Gastrocnemius medialis (tissue), 4 donors: ENCODE data around the gene POC1A.

Experiments
- CTCF ChIP-seq, 5 experiments: fragments of 450-650 bp in 3 of 5; fragments of 200-600 bp in 2 of 5; sonication (generic) in 2 of 5; IDR thresholded peaks in 4 of 5; conservative IDR thresholded peaks in 1 of 5; 1 replicate in 4 of 5; 2 replicates in 1 of 5; pipeline ENCODE4 v1.5.1; 2016 to 2019; ENCODE audit warnings: antibody characterized with exemption in 5 of 5, mild to moderate bottlenecking in 3 of 5, moderate library complexity in 3 of 5
- POLR2A ChIP-seq, 2 donors: fragments of 450-650 bp; IDR thresholded peaks; one replicate each; pipeline ENCODE4 v1.6.1; 2017; ENCODE audit warnings: antibody characterized with exemption in 2 of 2, mild to moderate bottlenecking in 2 of 2, moderate library complexity in 2 of 2

GRCh38 chr3:52134761-52135160 lies 19.5 kb downstream of the POC1A start:
- TF ChIP-seq CTCF (IDR thresholded peaks at IDR 0.05 in 4 of 5, conservative IDR thresholded peaks at IDR 0.05 in 1 of 5) (no peak), POLR2A (IDR thresholded peaks at IDR 0.05) (no peak)
